GM10248 (cell line): ENCODE data around the gene TTC22.

Experiments used
- CTCF ChIA-PET: fragments of 300-600 bp; sonication (Branson Sonifier 250); formaldehyde crosslinking; extraction: SDS; loops from one replicate; lab custom pipeline; 2021; ENCODE audit warnings: antibody characterized with exemption; lab: Yijun Ruan, JAX
- POLR2A ChIA-PET: fragments of 350-650 bp; sonication (Branson Sonifier 250); formaldehyde crosslinking; extraction: SDS; loops from one replicate; lab custom pipeline; 2020; ENCODE audit warnings: antibody characterized with exemption; lab: Yijun Ruan, JAX
- DNase-seq: peaks from one replicate; pipeline ENCODE4 v3.0.0; 2012; ENCODE audit errors: extremely low spot score
- TF ChIP-seq, protein P1 (sequence below): IDR thresholded peaks from 2 replicates; pipeline ENCODE4 v1.5.1; 2012; ENCODE audit warnings: mild to moderate bottlenecking, low read depth; ENCODE audit errors: extremely low read depth, missing control alignments, control extremely low read depth

Gene TTC22

DNA sequence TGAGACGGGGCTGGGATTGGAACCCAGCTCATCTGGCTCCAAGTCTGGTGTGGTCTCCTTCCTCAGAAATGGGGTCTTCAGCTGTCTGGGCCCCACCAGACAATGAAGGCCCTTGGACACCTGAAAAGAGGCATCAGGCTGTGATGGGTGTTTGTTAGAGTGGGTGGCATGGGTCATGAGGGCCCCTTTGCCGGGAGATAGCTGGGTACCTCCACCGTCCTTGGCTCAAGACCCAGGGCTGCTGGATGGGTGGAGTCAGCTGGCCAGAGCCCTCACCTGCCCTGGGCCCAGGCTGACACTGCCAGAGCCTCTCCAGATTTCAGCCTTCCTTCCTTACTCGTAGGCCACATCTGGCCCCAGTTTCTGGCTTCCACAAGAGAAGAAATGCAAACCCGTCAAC, 13.4 kb upstream of the TTC22 start:
- ChIA-PET POLR2A (no interaction called here), CTCF (interaction anchor here (1.1 to 1.7 kb wide), 4 partner anchors 9 to 142 kb away, joined by 3 to 9 read pairs (median 4); partner anchors contain the start of gene TTC22)
- no peak for DNase-seq
- TF ChIP-seq, protein P1, sequence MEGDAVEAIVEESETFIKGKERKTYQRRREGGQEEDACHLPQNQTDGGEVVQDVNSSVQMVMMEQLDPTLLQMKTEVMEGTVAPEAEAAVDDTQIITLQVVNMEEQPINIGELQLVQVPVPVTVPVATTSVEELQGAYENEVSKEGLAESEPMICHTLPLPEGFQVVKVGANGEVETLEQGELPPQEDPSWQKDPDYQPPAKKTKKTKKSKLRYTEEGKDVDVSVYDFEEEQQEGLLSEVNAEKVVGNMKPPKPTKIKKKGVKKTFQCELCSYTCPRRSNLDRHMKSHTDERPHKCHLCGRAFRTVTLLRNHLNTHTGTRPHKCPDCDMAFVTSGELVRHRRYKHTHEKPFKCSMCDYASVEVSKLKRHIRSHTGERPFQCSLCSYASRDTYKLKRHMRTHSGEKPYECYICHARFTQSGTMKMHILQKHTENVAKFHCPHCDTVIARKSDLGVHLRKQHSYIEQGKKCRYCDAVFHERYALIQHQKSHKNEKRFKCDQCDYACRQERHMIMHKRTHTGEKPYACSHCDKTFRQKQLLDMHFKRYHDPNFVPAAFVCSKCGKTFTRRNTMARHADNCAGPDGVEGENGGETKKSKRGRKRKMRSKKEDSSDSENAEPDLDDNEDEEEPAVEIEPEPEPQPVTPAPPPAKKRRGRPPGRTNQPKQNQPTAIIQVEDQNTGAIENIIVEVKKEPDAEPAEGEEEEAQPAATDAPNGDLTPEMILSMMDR = no peak

DNA sequence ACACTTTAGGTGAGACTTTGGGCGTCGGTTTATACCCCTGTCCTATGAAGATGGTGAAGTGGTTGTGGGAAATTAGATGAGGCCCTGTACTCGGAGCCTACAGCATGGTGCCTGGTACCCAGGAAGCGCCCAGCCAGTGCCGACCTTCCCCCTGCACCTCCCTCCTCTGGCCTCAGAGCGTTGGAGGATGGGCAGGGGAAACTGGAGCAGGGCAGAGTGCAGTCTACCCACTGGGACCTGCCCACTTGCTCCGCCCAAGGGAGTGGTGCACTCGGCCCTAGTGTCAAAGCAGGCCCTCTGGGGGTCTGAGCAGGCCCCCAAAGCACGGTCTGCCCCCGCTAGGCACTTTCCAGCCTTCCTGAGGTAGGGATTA, 13.0 kb upstream of the TTC22 start:
- DNase-seq = no peak
- TF ChIP-seq, protein P1 = no peak
- CTCF ChIA-PET = interaction anchor here (1.1 to 5.4 kb wide), 3 partner anchors 9 to 142 kb away, joined by 3 to 45 read pairs (median 4); partner anchors contain the start of gene TTC22
- POLR2A ChIA-PET = no interaction called here

DNA sequence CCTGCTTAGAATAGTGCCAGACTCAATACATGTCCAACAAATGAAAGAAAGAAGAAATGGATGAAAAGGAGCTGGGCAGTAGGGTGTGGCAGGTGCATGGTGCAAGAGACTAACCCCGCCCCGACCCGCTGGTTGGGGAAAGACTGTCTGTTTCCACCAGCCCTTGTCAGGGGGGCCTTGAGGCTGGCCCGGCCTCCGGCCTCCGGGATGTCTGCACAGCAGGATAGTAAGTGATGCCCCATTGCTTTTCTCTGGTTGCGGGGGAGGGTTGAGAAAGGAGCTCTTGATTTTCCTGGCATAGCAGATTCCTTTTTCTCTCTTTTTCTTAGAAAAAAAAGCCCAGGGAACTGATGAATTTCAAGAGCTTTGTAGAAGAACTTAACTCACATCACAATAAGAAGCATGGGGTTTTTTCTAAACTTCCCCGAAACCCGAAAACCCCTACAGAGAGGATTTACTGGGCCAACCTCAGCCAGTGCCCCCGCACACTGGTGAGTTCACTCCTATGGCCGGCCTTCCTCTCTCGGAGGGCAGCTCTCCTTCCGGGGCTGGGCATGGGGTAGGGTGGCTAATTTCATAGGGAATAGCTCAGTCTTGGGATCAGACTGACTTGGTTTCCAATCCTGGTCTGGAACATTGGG, 12.5 kb upstream of the TTC22 start:
- DNase-seq = no peak
- TF ChIP-seq, protein P1 = no peak
- POLR2A ChIA-PET = no interaction called here
- CTCF ChIA-PET = interaction anchor here (1.2 to 5.4 kb wide), 2 partner anchors 13 to 141 kb away, joined by 4 to 45 read pairs; partner anchors contain the start of gene TTC22

DNA sequence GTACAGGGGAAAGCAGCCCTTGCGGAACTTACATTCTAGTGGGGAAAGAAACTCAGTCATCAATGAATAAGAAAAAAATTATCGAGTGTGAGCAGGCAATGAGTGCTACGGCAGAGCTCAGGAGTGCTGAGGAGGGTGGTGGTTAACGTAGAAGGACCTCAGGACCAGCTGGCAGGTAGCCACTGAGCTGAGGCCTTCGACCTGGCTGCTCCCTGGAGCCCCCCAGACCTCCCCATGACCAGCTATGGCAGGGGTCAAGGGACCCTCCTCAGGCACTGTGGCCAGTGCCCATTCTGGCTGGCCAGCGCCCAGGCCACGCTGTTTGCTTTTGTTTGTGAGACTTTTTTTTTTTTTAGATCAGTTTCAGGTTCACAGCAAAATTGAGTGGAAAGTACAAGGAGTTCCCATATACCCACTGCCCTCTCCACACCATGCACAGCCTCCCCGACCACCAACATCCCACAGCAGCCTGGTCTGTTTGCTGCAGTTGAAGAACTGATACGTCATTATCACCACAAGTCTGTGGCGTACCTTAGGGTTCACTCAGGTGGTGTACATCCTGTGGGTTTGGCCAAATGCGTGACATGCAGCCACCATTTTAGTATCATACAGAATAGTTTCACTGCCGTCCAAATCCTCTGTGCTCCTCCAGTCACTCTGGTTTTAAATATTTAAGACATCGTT, 11.8 kb upstream of the TTC22 start:
- CTCF ChIA-PET = interaction anchor here (1.4 to 5.4 kb wide), 3 partner anchors 12 to 141 kb away, joined by 4 to 45 read pairs (median 14); partner anchors contain the start of gene TTC22
- POLR2A ChIA-PET = no interaction called here
- no peak for DNase-seq
- TF ChIP-seq, protein P1 = no peak

DNA sequence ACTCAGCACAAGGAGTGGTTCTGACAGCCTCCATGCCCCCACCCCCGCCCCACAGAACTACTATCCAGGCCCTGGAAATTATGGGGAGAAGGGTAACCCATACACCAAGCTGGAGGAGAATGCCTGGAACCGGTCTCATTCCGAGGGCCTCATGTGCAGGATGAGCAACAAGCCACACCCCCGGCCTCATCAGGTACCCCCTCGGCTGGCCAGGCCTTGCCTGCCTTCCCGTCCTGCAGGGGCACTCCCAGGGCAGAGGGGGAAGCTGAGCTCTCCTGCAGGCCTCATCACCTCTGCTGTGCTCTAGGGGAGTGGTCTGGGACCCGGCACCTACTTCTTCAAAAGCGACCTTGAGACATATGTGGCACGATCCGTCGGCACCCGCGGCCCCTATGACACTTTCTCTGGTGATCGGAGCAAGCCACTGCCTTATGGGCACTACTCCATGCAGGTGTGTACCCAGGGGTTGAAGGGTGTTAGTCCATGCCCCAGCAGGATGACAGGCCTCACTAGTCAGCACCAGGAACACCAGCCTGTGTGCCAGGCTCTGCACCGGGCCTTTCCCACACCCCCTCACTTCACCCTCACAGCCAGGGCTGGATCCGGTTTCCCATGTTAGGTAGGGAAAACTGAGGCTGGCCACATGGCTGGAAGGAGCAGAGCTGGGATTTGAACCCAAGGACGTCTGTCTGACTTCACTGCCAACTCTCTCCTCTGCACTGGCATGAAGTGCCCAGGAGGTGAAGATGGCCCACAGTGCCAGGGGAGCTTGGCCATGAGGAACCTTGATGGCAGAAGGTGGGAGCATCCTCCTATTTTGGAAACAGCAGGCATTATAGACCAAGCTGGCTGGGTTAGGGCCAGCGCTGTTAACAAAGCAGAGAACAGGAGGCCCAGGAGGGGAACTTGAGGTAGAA, 10.9 kb upstream of the TTC22 start:
- CTCF ChIA-PET = interaction anchor here (1.4 to 5.4 kb wide), 3 partner anchors 11 to 141 kb away, joined by 4 to 45 read pairs (median 14); partner anchors contain the start of gene TTC22
- POLR2A ChIA-PET = no interaction called here
- TF ChIP-seq, protein P1 = no peak
- DNase-seq = no peak

DNA sequence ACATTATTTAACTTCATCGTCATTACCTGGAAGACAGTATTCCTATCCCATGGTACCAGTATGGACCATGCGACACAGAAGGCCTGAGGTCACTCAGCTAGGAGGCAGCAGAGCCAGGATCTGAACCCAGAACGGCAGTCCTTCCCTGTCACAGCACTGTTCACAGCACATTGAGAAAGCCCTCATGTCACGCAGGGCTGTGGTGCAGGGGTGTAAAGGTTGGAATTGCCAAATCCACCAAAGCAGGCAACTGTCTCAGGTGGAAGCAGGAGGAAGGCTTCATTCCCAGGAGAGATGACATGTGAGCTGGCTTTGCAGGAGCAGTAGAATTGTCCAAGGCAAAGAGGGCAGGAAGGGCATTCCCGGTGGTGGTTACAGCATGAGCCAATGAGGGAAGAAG, 9.9 kb upstream of the TTC22 start:
- ChIA-PET POLR2A (no interaction called here), CTCF (interaction anchor here (1.3 to 5.4 kb wide), 4 partner anchors 11 to 140 kb away, joined by 4 to 45 read pairs (median 10); partner anchors contain the start of gene TTC22)
- TF ChIP-seq, protein P1 = no peak
- DNase-seq = no peak
